ENCODE data around the gene GPR39. TPM values are rescaled to one million over a fixed set of nuclear protein-coding genes. Genes with fewer than 3 reads are reported as not detected.
A peak's percentile ranks its signal among the peaks of the same experiment; 100 is the strongest.

GPR39 gene
- total RNA-seq, 1 donor from 2014 or later: 1.0 TPM

GRCh38 chr2:132422736-132423135 lies 6.1 kb downstream of the GPR39 start:
- H3K27ac Mint-ChIP-seq (ENCODE audit: unreplicated experiment): peak overlapping the region; percentile 24
- peaks cover 4% of the 10 kb centered on the region for H3K9me3 Mint-ChIP-seq (ENCODE audit: unreplicated experiment)
- peaks cover 4% of the 10 kb centered on the region for H3K36me3 Mint-ChIP-seq (ENCODE audit: unreplicated experiment)
- peak overlapping the region; percentile 9 for H3K4me3 Mint-ChIP-seq (ENCODE audit: unreplicated experiment)
- DNase-seq: no peak
- peaks cover 2% of the 10 kb centered on the region for H3K27me3 Mint-ChIP-seq (ENCODE audit: unreplicated experiment)
- peaks cover 38% of the 10 kb centered on the region for H3K4me1 Mint-ChIP-seq (ENCODE audit: low read depth, unreplicated experiment)
- TF ChIP-seq CTCF (IDR thresholded peaks at IDR 0.05; ENCODE audit: partially characterized antibody, unreplicated experiment): no peak

- Mint-ChIP-seq H3K36me3 (ENCODE audit: unreplicated experiment) (peaks cover 5% of the 10 kb centered on the region), H3K4me1 (ENCODE audit: low read depth, unreplicated experiment) (peaks cover 27% of the 10 kb centered on the region), H3K4me3 (ENCODE audit: unreplicated experiment) (no peak overlapping the region), H3K27me3 (ENCODE audit: unreplicated experiment) (peaks cover under 1% of the 10 kb centered on the region), H3K27ac (ENCODE audit: unreplicated experiment) (no peak overlapping the region), H3K9me3 (ENCODE audit: unreplicated experiment) (peaks cover 2% of the 10 kb centered on the region)
- TF ChIP-seq CTCF (IDR thresholded peaks at IDR 0.05; ENCODE audit: partially characterized antibody, unreplicated experiment): no peak
- DNase-seq: no peak
Measured at GRCh38 chr2:132424526-132425121, 8.0 kb downstream of the GPR39 start.

- no peak for TF ChIP-seq CTCF (IDR thresholded peaks at IDR 0.05; ENCODE audit: partially characterized antibody, unreplicated experiment)
- Mint-ChIP-seq H3K4me1 (ENCODE audit: low read depth, unreplicated experiment) (peaks cover 20% of the 10 kb centered on the region), H3K27me3 (ENCODE audit: unreplicated experiment) (peaks cover 3% of the 10 kb centered on the region), H3K27ac (ENCODE audit: unreplicated experiment) (no peak overlapping the region), H3K9me3 (ENCODE audit: unreplicated experiment) (no peaks in the 10 kb centered on the region), H3K4me3 (ENCODE audit: unreplicated experiment) (no peak overlapping the region), H3K36me3 (ENCODE audit: unreplicated experiment) (peaks cover 9% of the 10 kb centered on the region)
- DNase-seq: no peak
Measured at GRCh38 chr2:132426033-132426432, 9.4 kb downstream of the GPR39 start.

- H3K27ac Mint-ChIP-seq (ENCODE audit: unreplicated experiment): no peak overlapping the region
- H3K4me1 Mint-ChIP-seq (ENCODE audit: low read depth, unreplicated experiment): peaks cover 16% of the 10 kb centered on the region
- no peak for TF ChIP-seq CTCF (IDR thresholded peaks at IDR 0.05; ENCODE audit: partially characterized antibody, unreplicated experiment)
- H3K27me3 Mint-ChIP-seq (ENCODE audit: unreplicated experiment): peaks cover 6% of the 10 kb centered on the region
- H3K36me3 Mint-ChIP-seq (ENCODE audit: unreplicated experiment): peaks cover 9% of the 10 kb centered on the region
- no peaks in the 10 kb centered on the region for H3K9me3 Mint-ChIP-seq (ENCODE audit: unreplicated experiment)
- H3K4me3 Mint-ChIP-seq (ENCODE audit: unreplicated experiment): no peak overlapping the region
- DNase-seq: no peak
Measured at GRCh38 chr2:132426656-132427055, 10.1 kb downstream of the GPR39 start.

- Mint-ChIP-seq H3K4me3 (ENCODE audit: unreplicated experiment) (no peak overlapping the region), H3K27me3 (ENCODE audit: unreplicated experiment) (peaks cover 6% of the 10 kb centered on the region)
- DNase-seq: no peak
Measured at GRCh38 chr2:132429351-132429750, 12.7 kb downstream of the GPR39 start.

More at GRCh38 chr2:132429351-132429750, 12.7 kb downstream of the GPR39 start:
- Mint-ChIP-seq H3K9me3 (ENCODE audit: unreplicated experiment) (no peaks in the 10 kb centered on the region), H3K4me1 (ENCODE audit: low read depth, unreplicated experiment) (peaks cover 3% of the 10 kb centered on the region), H3K36me3 (ENCODE audit: unreplicated experiment) (peaks cover 12% of the 10 kb centered on the region), H3K27ac (ENCODE audit: unreplicated experiment) (no peak overlapping the region)
- TF ChIP-seq CTCF (IDR thresholded peaks at IDR 0.05; ENCODE audit: partially characterized antibody, unreplicated experiment): no peak
